Stimulated activated CD4-positive, alpha-beta T cell treated with anti-CD3 and anti-CD28 coated beads, Interleukin-4, amount 100 ng/mL, for 4 hours (primary cell): ENCODE data around the gene RRAGC.

Experiments used
- DNase-seq, 2 experiments: peaks; one replicate each; pipeline ENCODE4 v3.0.0-alpha.2; 2020

RRAGC gene, protein sequence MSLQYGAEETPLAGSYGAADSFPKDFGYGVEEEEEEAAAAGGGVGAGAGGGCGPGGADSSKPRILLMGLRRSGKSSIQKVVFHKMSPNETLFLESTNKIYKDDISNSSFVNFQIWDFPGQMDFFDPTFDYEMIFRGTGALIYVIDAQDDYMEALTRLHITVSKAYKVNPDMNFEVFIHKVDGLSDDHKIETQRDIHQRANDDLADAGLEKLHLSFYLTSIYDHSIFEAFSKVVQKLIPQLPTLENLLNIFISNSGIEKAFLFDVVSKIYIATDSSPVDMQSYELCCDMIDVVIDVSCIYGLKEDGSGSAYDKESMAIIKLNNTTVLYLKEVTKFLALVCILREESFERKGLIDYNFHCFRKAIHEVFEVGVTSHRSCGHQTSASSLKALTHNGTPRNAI

DNA sequence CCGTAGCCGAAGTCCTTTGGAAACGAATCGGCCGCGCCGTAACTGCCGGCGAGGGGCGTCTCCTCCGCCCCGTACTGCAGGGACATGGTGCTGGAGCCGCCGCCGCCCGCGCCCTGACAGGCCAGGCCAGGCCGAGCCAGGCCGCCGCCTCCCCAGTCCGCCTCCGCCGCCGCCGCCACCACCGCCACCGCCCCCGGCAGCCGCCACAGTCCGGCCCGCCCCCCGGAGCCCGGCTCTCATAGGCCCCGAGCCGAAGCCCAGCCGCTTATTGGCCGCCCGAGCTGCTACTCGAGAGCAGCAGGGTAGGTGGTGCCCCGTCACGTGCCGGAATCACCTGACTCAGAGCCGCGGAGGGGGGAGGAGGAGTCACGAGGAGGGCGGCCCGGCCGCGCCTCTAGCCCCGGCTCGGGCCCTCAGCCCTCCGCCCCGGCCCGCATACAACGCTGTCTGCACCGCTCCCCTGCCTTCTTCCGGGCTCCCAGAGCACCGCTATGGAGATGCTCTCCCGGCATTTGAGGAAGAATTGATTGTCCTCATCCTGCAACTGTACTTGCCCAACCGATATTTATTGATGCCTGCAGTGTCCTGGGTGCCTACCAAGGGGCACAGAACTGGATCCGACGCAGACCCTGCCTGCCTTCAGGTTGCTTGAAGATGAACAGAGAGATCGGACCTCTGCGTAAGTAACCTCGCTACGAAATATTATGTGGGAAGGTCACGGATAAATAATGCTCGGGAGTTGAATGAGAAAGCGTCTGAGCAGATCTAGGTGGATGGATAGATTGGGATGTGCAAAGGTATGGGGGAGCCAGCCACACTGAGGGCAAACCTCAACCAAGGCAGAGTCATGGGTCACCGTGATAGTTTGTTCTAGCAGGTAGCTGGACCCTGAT is at the start of gene RRAGC:
Gene RRAGC, minus strand, starts transcription at position 212 of the 893 bp plus-strand sequence. Its CDS starts 126 bp downstream, at position 86.
- DNase-seq: peak; percentile 98

DNA sequence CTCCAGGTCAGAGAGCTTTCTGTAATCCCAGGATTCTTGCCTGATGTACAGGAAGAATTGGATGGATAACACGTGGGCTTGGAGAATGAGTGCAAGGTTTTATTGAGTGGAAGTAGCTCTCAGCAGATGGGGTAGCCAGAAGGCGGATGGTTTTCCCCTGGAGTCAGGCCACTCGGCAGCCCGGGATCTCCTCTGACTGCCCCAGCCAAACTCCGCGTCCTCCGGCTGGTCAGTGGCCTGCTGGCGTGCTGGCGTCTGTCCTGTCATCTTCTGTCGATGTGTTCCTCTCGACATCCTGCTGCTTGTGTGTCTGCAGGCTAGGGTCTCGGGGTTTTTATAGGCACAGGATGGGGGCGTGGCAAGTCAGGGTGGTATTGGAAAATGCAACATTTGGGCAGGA is 49.2 kb upstream of the RRAGC start:
- no peak for DNase-seq

DNA sequence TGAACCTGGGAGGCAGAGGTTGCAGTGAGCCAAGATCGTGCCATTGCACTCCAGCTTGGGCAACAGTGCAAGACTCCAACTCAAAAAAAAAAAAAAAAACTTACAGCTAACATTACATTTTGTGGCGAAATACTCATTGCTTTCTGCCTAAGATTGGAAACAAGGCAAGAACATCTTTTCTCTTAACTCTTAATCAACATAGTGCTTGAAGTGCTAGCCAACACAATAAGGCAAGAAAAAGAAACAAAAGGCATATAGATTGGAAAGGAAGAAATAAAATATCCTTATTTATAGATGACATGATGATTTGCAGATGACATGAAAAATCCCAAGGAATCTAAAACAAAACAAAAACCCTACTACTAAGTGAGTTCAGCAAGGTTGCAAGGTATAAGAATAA is 46.4 kb upstream of the RRAGC start:
- no peak for DNase-seq

DNA sequence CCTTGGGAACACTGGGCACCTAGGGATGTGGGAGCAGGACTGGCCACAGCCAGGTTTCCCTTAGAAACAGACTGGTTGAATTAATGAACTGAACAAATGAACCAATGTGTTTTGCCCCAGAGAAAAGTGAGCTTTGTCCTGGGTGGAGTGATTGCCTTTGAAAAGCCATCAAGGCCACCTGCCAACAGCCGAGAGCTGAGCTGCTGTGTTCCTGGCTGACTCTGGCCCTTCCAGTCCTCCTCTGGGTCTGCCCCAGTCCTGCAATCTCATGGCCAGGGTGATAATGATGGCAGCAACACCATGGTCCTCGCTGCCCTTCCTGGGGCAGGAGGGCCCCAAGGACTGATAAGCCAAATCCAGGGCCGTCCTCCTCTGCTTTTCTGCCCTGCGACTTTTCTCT is 40.0 kb upstream of the RRAGC start:
- no peak for DNase-seq

DNA sequence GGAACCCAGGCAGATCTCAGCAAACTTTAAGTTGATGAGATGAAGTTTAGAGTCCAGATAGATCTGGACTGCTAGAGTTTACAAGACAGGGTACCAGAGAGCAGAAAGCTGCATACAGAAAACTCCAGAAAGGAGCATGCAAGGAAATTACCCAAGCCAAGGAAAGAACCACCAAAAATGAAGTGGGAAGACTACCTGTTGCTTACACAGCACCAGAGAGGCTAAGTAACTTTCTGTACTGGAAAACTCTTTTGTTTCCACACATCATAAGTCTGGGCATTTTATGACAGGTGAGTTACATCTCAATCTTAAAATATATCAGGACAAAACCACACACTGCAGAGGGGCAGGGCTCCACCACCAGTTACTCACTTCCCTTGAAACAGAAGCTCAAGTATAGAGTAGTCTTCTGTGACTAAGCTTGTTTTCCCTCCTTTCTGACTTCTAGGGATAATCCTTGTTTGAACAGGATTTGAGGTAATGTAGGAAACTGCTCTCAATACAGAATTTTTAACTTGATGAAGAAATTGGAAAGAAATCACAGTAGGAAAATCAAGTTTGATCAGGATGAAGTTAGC is 39.2 kb upstream of the RRAGC start:
- DNase-seq: no peak

DNA sequence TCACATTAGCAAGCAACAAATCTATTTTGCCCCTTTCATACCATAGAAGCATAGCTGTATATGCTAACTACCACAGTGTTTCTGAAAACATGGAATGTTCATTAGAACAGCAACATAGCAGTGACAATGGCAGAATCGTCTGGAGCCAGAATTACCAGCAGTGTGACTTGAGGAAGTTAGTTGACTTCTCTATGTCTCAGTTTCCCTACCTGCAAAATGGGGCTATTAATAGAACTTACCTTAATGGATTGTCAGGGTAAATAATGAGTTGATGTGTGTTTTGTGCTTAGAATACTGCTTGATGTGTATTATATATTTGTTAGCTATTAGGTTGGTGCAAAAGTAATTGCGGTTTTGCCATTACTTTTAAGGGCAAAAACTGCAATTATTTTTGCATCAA is 36.6 kb upstream of the RRAGC start:
- no peak for DNase-seq

GRCh38 chr1:38892976-38893375 is 33.4 kb upstream of the RRAGC start:
- no peak for DNase-seq

GRCh38 chr1:38891753-38892152 is 32.2 kb upstream of the RRAGC start:
- no peak for DNase-seq

DNA sequence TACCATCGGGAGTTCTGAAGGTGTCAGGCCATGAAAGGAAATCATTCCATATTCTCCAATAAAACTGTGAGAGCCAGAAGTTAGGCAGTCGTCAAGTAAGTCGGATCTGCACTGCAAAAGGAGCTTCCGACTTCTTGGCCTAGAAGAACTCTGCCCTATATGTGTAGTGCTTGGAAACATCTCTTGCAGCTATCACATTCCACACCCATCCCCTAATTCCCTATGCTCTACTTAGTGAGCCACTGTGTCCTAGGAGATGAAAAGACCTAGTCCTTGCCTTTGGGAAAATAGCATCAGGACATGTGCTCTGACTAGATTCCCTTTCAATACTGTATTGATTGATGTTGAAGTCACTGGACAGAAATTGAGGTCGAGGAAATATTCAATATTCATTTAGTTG is 30.0 kb upstream of the RRAGC start:
- DNase-seq: no peak

- no peak for DNase-seq
Measured at GRCh38 chr1:38888423-38889333, 29.1 kb upstream of the RRAGC start.

- DNase-seq: no peak
Measured at GRCh38 chr1:38885092-38885491, 25.5 kb upstream of the RRAGC start.

DNA sequence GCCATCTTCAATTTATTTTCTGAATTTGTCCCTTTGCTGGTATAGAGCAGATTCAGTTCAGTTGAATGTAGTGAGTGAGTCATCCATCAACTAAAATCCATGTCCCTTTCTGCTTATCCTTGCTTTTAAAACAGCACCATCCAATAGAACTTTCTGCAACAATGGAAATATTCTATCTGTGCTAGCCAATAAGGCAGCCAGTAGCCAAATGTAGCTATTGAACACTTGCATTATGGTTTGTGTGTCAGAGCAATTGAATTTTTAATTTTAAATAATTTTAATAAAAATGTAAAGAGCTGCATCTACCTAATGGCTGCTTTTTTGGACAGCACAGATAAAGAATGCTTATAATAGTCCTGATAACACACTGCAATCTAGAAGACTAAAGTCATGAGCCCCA is 21.9 kb upstream of the RRAGC start, which contains the start of gene GJA9:
Gene GJA9, minus strand, starts transcription at position 101 of the 400 bp plus-strand sequence. CDS start 5,489 bp downstream, outside the sequence.
- DNase-seq: no peak

- DNase-seq: no peak
Measured at GRCh38 chr1:38875811-38876210, 16.2 kb upstream of the RRAGC start.

DNA sequence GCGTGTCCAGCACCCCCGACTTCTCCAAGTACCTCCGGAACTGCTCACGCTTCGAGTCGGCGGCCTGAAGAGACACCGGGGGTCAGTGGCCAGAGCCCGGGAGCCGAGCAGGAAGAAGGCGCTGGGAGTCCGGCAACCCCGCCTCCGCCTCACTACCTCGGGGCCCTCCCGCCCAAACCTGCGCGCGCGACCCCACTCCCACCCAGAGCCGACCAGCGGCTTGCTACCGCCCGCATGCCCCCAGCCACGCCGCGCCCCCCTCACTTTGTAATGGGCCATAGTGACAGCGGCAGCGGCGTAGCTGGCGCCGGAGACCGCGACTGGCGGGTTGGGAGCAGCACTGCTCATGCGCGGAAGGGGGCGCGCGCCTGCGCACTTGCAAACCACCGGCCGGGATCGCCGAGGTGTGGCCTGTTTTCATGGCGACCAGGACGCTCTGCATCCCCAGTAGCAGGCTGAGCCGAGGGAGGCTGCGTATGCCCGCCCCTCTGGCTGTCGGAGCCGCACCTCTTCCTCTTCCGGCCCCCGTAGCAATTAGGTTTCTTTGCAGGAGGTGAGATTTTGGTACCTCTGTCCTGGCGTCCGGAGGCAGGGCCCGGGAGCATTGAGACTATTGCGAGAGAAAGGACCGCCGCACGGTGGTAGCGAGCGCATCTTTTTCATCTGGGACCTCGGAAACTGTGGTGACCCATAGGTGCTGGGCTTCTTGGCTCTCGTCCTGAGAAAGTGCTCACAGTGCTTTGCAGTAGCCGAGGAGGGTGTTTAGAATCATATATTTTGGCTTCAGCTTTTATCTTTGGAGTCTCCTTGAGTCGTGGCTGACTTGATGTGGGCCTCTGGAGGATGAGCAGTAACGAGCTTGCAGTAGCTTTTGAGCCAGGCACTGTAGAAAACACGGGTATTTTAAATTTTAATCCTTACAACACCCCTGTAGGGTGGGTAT is 13.7 kb upstream of the RRAGC start, which contains the start of gene MYCBP:
Gene MYCBP, minus strand, starts transcription at position 322 of the 943 bp plus-strand sequence. Its CDS starts 43 bp downstream, at position 279.
- peak; percentile 94 to 96 for DNase-seq

DNA sequence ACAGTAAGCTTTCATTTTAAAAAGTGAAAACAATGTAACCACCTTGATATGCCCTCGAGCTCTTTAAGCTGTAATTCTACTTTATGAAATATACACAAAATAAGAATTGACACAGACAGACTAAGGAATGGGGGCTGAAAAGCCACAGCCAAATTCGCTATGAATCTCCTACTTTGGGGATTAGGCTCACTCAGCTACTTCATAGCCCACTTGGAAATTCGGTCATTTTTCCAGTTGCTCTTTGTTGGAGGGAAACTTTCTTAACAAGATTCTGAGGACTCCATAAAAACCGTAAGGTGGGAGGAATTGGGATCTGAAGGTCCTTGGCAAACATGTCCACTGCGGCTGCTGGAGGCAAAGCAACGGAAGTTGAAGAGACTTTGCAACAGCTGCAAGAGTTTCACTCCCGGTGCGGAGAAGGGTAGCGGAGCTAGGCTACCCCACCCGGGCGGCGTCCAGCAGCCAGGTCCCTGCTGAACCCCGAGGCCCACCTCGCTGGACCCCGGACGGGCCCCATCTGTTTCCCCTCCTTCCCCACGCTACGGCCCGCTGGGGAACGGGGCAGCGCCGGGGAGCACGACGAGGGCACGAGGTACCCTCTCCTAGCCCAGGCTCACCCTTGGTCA is 12.9 kb upstream of the RRAGC start:
- DNase-seq: peak in 1 of 2 experiments; percentile 8

DNA sequence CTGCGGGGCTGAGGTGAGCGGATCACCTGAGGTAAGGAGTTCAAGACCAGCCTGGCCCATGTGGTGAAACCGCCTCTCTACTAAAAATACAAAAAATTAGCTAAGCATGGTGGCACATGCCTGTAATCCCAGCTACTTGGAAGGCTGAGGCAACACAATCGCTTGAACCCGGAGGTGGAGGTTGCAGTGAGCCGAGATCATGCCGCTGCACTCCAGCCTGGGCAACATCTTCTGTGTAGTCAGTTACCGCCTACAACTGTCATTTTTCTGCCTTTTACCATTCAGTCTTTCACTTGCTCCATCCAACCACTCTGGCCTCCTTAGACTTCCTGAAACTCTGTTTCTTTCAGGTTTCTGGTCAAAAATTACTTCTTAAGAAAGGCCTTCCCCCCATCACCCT is 11.4 kb upstream of the RRAGC start:
- no peak for DNase-seq

DNA sequence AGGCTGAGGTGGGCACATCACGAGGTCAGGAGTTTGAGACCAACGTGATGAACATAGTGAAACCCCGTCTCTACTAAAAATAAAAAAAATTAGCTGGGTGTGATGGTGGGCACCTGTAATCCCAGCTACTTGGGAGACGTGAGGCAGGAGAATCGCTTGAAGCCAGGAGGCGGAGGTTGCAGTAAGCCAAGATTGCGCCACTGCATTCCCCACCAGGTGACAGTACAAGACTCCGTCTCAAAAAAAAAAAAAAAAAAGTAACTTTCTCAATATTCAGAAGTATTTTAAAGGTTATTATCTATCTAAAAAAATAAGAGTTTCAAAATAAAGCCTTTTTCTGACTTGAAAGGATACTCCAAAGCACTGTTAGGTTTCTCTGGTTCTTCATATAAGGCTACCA is 7.6 kb upstream of the RRAGC start:
- DNase-seq: no peak

DNA sequence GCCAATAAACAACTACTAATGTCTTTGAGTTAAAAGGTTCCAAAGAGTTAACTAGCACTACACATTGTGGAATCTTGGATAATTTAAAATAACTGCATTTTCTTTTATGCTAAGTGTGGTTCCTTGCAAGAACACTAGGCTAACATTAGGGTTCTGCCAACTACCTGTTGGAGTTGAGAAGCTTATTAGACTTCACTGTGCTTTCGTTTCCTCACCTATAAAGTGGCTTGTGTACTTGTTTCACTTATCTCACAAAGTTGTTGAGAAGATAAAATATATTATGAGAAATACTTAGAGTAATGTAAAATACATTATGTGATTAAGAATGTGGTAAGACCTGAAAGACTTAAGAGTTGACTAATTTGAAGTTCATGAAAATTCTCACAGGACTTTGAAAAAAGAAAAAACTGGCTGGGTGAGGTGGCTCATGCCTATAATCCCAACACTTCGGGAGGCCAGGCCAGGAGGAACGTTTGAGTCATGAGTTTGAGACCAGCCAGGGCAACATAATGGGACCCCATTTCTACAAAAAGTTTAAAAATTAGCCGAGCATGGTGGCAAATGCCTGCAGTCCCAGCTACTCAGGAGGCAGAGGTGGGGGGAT is 5.6 kb upstream of the RRAGC start:
- no peak for DNase-seq

- no peak for DNase-seq
Measured at GRCh38 chr1:38860454-38860795, 853 bp upstream of the RRAGC start.
